GM19468 (cell line): ENCODE data around the gene SEPTIN1.
A peak's percentile ranks its signal among the peaks of the same experiment; 100 is the strongest.

Source experiments
- ATAC-seq: cut with Tn5 transposase; IDR thresholded peaks from one replicate; pipeline ENCODE4 v1.9.1; 2021; ENCODE audit warnings: mild to moderate bottlenecking, moderate library complexity, moderate number of reproducible peaks; ENCODE audit not compliant: unreplicated experiment; ENCODE audit errors: extremely low read depth

The SEPTIN1 gene

GRCh38 chr16:30358990-30359870 is 23.1 kb downstream of the SEPTIN1 start:
- no peak for ATAC-seq

GRCh38 chr16:30358577-30358936 is 23.8 kb downstream of the SEPTIN1 start:
- no peak for ATAC-seq

DNA sequence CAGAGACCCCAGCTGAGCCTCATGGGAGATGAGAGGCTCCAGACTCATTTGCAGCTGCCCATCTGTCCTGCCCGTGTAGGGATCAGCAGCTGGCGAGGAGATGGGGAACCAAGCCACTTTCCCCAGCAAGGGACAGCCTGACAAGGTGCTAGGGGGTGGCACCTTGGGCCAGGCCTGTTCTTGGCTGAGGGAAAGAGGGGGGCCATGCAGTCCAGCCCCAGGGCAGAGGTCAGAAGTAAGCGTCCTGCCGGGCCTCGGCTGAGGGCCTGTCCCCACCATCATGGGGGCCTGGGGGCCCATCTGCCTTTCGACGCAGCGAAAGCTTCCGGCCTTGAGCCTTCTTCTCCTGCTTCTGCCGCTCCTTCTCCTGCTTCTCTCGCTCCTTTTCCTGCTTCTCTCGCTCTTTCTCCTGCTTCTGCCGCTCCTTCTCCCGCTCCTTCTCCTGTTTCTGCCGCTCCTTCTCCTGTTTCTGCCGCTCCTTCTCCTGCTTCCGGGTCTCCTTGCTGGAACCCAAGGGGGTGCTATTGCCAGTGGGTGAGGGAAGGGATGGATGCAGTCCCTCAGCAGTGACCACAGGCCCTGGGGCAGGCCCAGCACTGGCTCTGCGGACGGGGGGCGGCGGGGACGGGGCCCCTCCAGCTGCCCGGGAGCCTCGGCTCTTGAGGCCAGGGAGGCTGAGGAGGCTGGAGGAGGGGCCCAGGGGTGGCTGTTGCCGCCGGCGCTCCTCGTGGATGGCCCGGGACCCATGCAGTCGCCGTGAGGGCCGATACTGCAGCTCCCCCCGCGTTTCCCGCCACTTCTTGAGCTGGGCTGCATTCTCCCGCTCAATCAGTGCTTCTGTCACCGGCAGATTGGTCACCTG is 24.4 kb downstream of the SEPTIN1 start:
- no peak for ATAC-seq

DNA sequence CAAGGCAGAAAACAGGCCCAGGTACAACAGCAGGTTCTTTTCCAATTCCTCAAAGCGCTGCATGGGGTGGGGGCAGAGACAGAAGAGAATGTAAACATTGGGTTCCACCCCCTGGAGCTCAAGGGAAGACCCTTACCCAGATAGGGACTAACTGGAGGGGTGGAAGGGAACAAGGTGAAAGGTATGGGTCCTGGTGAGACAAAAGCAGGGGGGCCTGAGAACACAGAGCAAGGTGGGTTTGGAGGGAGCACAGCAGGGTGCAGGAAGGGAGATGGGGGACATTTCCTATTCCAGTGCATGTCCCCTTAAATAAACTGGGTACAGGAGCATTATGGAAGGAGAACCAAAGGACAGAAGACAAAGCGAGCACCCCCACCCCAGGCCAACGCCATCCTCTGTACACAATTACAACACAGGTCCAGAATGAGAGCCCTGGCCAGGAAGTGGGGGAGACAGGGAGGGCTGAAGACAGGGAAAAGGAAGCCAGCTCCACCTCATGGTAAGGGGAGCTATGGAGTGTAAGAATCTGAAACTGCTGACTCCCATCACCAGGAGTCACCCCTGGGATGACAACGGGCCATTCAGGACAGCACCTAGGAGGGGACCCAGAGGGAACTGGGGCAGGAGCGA is 25.2 kb downstream of the SEPTIN1 start:
- no peak for ATAC-seq

DNA sequence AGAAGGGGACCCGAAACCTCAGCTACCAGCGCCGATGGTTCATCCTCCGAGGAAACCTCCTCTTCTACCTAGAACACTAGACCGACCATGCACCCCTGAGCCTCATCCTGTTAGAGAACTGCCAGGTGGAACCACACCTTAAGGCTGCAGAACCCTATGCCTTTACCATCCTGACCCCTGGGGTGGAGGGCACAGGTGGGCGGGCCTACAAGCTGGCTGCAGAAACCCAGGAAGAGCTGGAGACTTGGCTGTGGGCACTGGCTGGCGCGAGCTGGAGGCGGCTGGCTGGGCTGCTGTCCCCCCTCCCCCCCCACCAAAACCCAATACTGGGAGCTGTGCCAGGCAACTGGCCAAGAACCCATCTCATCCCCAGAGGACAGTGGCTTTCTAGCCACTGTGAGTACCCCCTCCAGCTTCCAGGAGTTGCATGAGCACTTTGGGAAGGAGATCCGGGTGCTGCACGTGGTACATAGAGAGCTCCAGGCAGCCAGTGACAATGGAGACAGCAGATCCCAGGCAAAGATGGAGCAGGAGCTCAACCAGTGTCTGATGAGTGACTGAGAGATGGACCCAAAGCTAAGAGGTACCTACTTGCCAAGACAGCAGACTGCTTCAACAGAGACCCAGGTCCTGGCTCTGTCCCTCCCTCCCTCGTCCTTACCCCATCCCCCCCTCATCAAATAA is 25.8 kb downstream of the SEPTIN1 start:
- no peak for ATAC-seq

GRCh38 chr16:30355954-30356308 is 26.4 kb downstream of the SEPTIN1 start:
- no peak for ATAC-seq

GRCh38 chr16:30355144-30355953 is 27.0 kb downstream of the SEPTIN1 start, which contains the start of gene CD2BP2:
Gene CD2BP2, minus strand, starts transcription at chr16:30355308. Its CDS starts 627 bp downstream, at chr16:30354681.
- ATAC-seq, result peak; percentile 22

DNA sequence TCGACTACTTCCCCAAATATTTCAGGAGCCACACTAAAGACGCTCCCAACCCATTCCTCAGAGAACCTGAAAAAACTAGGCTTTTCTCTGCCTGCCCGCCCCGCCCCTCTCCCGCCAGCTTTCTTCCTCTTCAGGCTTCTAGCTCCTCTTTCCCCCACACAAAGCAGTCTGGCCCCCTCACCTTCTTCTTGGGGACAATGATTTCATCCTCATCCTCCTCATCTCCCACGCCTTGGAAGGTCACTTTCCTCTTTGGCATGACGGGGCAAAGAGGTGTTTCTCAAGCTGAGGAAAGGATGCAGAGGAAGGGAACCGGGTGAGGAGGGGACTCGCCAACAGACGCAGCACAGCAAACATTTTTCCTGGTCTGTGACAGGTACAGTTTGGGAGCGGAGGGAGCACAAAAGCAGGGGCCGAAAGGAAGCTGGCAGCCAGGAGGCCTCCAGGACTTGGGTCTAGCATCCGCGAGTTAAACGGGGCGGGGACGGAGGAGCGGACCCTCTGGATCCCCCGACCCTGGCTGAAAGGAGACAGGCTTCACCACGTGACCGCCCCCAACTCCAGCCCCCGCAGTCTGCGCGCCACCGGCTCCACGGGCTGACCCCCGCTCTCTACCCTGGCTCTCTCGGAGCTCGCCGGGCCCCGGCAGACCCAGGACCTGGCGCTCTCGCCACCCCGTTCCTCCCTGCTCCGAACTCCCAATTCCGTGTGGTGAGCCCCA is 27.8 kb downstream of the SEPTIN1 start:
- ATAC-seq, result no peak

DNA sequence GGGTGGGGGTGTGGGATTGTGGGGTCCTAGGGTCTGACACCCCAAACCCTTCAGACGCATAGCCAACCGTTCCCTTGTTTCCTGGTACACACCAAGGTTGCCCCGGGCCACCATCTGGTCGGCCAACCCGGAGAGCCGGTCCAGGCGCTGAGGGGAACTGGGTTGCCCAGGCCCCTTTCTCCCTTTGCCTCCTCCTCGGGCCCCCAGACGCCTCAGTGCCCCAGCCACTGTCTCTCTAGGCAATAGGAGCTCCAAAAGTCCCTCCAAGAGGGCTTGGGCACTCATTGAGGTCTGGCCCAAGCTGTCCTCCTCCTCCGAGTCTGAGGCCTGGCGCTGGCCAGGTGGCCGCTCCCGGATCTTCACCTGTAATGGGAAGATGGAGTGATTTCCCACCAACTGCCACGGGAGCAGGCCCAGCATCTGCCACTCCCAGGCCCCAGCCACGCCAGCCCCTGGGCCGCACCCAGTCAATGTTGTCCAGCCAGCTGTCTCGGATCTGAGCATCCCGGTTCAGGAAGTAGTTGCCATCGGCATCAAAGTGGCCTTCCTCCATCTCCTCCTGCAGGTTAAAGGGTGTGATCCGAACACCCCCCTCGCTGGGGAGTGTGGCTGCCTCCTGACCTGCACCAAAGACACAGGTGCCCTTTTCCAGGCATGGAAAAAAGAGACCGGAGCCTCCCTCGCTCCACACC is 28.8 kb downstream of the SEPTIN1 start:
- no peak for ATAC-seq

GRCh38 chr16:30352488-30353401 is 29.6 kb downstream of the SEPTIN1 start:
- no peak for ATAC-seq

DNA sequence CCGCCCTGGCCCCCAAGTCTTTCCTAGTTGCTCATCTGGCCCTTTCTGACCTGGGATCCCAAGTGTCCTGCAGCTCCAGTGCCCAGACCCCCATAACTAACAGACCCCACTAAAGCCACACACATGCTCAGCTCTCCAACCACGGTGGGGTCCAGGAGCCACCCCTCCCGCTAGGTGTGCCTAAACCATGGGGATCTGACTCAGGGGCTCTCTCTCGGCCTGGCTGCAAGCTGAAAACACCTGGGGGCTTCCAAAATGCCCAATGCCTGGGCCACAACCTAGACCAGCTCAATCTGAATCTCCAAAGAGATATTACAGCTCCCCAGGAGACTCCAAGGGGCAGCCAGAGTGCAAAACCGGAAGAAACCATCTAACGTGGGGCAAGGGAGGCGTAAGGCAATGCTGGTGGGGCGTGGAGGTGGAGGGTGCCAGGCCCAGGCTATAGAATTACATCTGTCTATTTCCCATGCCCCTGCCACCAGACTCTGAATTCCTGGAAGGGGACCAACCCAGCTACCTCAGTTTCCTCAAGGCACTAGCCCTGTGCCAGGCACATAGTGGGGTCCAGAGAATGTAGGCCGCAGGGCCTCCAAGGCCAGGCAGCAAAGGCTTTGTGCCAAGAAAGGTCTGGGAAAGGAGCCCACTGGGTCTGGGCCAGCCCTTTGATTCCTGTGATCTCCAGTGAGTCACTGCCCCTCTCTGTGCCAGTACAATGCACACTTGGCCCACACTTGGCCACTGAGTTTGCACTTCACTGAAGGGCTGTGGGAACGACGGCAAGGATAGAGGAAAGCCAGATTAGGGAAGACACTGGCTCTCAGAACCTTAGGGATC is 30.6 kb downstream of the SEPTIN1 start:
- no peak for ATAC-seq

DNA sequence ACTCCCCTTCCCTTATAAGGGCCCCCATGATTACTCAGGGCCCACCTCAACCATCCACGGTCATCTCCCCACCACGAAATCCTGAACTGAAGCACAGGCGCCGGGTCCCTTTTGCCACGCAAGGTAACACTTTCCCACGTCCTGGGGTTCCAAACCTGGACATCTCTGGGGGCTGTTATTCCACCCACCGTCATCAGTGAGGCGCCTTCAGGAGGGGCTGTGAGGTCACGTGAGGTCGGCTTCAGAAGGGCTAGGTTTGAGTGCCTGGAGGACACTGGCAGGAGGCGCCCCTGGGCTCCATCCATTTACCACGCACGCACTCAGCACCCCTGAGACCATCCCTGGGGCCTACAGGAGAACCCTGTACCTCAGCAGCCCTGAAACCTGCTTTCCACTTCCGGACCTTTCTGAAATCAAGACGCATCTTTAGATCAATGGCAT is 31.3 kb downstream of the SEPTIN1 start:
- no peak for ATAC-seq

DNA sequence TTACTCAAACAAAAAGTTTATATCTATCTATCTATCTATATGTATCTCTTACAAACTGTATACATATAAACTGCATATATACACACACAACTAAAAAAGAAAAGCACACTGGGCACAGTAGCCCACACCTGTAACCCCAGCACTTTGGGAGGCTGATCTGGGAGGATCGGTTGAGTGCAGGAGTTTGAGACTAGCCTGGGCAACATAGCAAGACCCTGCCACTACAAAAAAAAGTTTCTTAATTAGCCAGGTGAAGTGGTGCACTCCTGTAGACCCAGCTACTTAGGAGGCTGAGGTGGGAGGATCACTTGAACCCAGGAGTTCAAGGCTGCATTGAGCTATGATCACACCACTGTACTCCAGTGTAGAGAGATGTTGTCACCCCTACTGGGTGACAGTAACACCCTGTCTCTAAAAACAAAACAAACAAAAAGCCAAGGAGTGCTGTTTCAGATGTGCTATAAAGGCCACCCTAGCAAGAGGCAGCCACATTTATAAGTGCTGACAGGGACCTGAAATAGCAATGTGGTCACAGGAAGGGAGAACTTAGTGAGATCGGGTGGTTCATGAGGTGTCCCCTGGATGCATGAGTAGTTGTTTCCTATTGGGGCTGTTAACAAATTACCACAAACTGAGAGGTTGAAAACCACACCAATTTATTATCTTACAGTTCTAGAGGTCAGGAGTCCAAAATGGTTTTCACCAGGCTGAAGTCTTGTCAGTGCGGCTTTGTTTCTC is 32.1 kb downstream of the SEPTIN1 start:
- ATAC-seq, result no peak

DNA sequence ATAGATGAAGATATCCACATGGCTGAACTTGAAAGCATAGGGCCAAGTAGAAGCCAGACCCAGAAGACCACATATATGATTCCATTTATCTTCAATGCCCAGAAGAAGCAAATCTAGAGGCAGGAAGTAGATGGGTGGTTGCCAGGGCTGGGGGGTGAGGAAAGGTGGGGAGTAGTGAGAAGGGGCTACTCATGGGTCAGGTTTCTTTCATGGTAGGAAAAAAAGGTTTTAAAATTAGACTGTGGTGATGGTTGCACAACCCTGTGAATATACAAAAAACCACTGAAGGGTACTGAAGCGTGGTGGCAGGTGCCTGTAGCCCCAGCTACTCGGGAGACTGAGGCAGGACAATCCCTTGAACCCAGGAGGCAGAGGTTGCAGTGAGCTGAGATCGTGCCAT is 32.7 kb downstream of the SEPTIN1 start:
- ATAC-seq, result no peak

- ATAC-seq, result no peak
Observed at GRCh38 chr16:30348929-30349328, 33.4 kb downstream of the SEPTIN1 start.

GRCh38 chr16:30348113-30348512 is 34.2 kb downstream of the SEPTIN1 start:
- no peak for ATAC-seq
